IPS-18a (cell line): Measurements from ENCODE around the gene NUFIP1.
"Not testable (repeated sequence)": the region's sequence is repeated elsewhere in the genome, so short reads cannot be mapped to it uniquely, and the experiment has no call there.

Experiments used
- H3K27ac ChIP-seq: one replicate; pipeline ENCODE4 v1.5.1; 2013; ENCODE audit warnings: low read length
- H3K27me3 ChIP-seq: one replicate; pipeline ENCODE4 v1.6.1; 2013; ENCODE audit warnings: mild to moderate bottlenecking, low read length; ENCODE audit not compliant: control insufficient read depth, insufficient read depth
- H3K36me3 ChIP-seq: one replicate; pipeline ENCODE4 v1.6.1; 2013; ENCODE audit warnings: low read depth, low read length; ENCODE audit not compliant: control insufficient read depth
- H3K4me1 ChIP-seq: one replicate; pipeline ENCODE4 v1.6.1; 2013; ENCODE audit warnings: low read depth, low read length; ENCODE audit not compliant: control insufficient read depth
- H3K4me3 ChIP-seq: one replicate; pipeline ENCODE4 v1.5.1; 2013; ENCODE audit warnings: low read length
- H3K9ac ChIP-seq: one replicate; pipeline ENCODE4 v1.6.1; 2013; ENCODE audit warnings: mild to moderate bottlenecking, low read length, moderate library complexity
- H3K9me3 ChIP-seq: one replicate; pipeline ENCODE4 v1.6.1; 2013; ENCODE audit warnings: low read depth, low read length; ENCODE audit not compliant: control insufficient read depth

The NUFIP1 gene

DNA sequence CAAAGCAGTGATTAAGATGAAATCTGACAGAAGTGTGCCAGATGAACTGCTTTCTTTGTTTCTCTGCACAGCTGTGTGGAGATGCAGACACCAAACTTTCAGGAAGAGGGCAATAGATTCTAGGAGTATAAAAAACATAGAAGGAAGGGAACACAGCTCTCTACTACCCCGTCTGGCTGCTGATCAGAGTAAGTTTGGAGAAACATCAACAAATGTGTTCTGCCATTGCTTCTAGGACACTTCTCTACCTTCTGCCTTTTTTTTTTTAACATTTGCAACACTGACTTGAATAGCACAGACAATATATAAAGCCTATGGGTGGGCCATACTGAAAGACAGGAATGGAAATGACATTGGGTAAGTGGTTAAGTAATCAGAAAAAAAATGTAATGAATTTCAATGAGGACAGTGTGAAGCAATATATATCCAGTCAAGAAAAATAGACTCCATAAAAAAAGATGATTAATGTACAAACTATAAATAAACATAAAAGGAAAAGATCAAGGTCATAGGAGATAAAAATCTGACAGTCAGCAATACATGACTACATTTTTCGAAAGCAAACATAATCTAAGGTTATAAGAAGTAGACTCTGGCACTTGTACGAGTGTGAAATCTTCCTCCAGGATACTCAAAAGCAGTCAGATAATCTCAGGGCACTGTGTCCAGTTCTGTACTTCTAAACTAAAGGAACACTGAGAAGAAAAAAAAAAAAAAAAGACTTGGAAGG is 21.4 kb downstream of the NUFIP1 start:
- Histone ChIP-seq H3K4me3 (no peak overlapping the region), H3K4me1 (peaks cover 3% of the 10 kb centered on the region), H3K27ac (no peak overlapping the region), H3K9ac (no peak overlapping the region), H3K9me3 (peaks cover 12% of the 10 kb centered on the region), H3K27me3 (no peaks in the 10 kb centered on the region), H3K36me3 (peaks cover 40% of the 10 kb centered on the region)

DNA sequence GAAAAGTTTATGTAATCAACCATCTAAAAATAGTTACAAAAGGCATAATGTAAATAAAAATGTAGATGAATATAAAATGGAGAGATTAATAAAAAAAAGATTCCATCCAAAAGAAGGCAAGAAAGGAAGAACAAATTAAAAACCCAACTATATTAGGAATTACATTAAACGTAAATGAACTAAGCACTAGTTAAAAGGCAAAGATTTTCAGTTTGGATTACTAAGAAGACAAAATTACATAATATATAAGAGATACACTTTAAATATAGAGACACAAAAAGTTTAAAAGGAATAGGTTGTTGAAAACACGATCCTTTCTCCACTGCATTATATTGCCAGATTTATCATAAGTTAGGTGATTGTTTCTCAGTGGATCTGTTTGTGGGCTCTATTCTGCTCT is 27.3 kb downstream of the NUFIP1 start:
- no peak overlapping the region for H3K9ac ChIP-seq
- peaks cover 56% of the 10 kb centered on the region for H3K36me3 ChIP-seq
- no peak overlapping the region for H3K27ac ChIP-seq
- H3K4me1 ChIP-seq: no peaks in the 10 kb centered on the region
- H3K9me3 ChIP-seq: peaks cover 16% of the 10 kb centered on the region
- H3K4me3 ChIP-seq: no peak overlapping the region
- no peaks in the 10 kb centered on the region for H3K27me3 ChIP-seq

DNA sequence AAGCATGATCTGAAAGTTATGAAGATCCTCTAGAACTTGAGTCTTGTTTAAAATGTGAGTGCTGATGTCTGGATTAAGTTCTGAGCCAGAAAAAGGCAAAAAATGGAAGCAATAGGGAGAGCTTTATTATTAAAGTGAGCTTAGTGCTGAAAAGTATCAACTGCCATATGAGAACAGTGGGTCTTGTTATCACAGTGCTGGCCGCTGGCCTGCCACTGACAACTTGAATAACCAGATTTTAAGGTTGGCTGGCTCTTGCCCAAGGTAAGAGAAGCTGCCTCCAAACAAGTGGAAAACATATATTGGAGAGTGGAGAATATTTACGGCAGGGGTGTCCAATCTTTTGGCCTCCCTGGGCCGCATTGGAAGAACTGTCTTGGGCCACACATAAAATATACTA is 33.9 kb downstream of the NUFIP1 start:
- H3K4me3 ChIP-seq: no peak overlapping the region
- H3K4me1 ChIP-seq: no peaks in the 10 kb centered on the region
- H3K27ac ChIP-seq: no peak overlapping the region
- H3K36me3 ChIP-seq: peaks cover 18% of the 10 kb centered on the region
- no peaks in the 10 kb centered on the region for H3K9me3 ChIP-seq
- H3K27me3 ChIP-seq: no peaks in the 10 kb centered on the region
- no peak overlapping the region for H3K9ac ChIP-seq

DNA sequence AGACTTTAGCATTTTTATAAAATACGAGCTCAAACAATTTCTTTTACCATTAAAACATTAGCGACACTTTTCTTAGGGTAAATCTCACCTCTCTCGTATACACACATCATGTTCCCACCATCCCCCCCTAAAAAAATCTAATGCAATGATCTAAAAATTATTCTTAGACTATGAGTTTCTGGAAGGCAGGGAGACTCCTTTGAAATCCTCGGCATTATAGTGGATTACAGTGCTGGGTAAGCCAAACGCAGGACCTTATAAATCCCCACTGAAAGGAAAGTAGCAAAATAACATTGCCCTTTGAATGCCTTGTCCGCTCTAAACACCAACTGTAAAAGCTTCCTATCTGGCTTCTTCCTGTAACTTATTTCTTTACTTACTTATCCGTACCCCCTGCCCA is 35.0 kb downstream of the NUFIP1 start:
- Histone ChIP-seq H3K36me3 (peaks cover 13% of the 10 kb centered on the region), H3K27ac (no peak overlapping the region), H3K4me1 (no peaks in the 10 kb centered on the region), H3K9ac (no peak overlapping the region), H3K27me3 (no peaks in the 10 kb centered on the region), H3K9me3 (no peaks in the 10 kb centered on the region), H3K4me3 (no peak overlapping the region)

DNA sequence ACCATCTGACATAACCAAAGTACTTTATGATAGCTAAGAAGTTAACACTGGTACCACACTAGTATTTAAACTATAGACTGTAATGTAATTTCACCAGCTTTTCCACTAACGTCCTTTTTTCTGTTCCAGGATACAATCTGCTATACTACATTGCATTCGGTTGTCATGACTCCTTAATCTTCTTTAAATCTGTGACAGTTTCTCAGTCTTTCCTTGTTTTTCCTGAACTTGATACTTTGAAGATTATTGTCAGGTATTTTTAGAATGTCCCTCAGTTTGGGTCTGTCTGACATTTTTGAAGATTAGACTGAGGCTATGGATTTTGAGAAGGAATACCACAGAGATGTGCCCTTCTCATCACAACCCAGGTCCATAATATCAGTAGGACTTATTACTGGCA is 36.6 kb downstream of the NUFIP1 start:
- Histone ChIP-seq H3K4me1 (no peaks in the 10 kb centered on the region), H3K36me3 (peaks cover 1% of the 10 kb centered on the region), H3K27me3 (no peaks in the 10 kb centered on the region), H3K9me3 (no peaks in the 10 kb centered on the region), H3K9ac (no peak overlapping the region), H3K27ac (no peak overlapping the region), H3K4me3 (no peak overlapping the region)

DNA sequence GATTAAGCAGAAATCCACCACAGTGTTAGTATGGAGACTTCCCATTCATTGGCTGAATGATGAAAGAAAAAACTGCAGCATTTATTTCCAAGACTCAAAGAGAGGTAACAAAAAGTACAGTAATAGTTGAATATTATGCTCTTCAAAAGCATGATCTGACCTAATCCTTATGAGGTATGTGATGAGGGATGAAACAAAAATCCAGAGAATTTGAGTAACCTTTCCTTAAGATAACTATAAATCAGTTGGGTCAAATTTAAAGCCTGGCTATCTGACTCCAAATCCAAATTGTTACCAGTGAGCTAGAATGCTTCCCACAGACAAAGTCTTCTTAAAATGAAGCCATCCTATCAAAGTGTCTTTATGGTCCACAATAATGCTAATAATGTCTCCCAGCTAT is 38.1 kb downstream of the NUFIP1 start:
- no peaks in the 10 kb centered on the region for H3K9me3 ChIP-seq
- no peak overlapping the region for H3K9ac ChIP-seq
- no peak overlapping the region for H3K27ac ChIP-seq
- H3K4me3 ChIP-seq: no peak overlapping the region
- no peaks in the 10 kb centered on the region for H3K27me3 ChIP-seq
- no peaks in the 10 kb centered on the region for H3K36me3 ChIP-seq
- no peaks in the 10 kb centered on the region for H3K4me1 ChIP-seq

DNA sequence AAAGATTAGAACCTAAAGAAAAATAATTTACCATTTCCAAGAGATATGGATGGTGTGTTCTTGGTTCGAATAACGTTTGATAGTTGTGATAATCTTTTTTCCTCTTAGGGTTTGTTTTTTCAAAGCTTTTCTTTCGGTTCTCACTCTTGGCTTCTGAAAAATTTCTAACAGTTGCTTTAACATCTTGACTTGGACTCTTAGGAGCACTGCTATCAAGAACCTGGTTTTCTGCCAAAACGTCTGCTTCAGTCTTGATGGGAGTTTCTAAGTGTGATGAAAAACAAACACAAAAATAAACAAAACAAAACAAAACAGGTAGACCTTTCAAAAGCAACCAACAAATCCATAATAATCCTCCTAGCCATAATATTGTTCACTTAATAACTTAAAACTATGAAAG is 45.9 kb downstream of the NUFIP1 start:
- H3K9ac ChIP-seq, H3K4me3 ChIP-seq, H3K27ac ChIP-seq: not testable (repeated sequence)

DNA sequence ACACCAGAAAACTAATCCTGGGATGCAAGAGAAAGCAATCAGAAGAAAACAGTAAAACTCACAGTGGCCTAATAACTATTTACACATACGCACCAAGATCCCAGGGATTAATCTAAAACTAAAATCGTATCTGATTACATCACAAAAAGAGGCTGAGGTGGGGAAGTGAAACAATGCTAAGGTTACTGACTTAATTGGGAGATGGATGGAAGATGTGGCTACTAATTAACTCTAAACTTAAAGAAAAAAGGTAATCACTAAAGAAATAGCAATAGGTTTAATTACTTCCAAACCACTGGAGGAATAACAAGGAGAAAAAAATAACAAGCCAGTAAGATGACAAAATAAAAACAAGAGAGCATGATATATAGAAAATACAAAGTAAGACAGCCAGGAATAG is 50.4 kb downstream of the NUFIP1 start:
- no peaks in the 10 kb centered on the region for H3K9me3 ChIP-seq
- H3K4me1 ChIP-seq: no peaks in the 10 kb centered on the region
- peaks cover 18% of the 10 kb centered on the region for H3K36me3 ChIP-seq
- no peaks in the 10 kb centered on the region for H3K27me3 ChIP-seq
- no peak overlapping the region for H3K4me3 ChIP-seq
- H3K9ac ChIP-seq: no peak overlapping the region
- H3K27ac ChIP-seq: no peak overlapping the region

More for the DNA sequence above, 45.9 kb downstream of the NUFIP1 start:
- not testable (repeated sequence) for H3K4me1 ChIP-seq, H3K9me3 ChIP-seq, H3K27me3 ChIP-seq
- peaks cover 18% of the 10 kb centered on the region for H3K36me3 ChIP-seq

DNA sequence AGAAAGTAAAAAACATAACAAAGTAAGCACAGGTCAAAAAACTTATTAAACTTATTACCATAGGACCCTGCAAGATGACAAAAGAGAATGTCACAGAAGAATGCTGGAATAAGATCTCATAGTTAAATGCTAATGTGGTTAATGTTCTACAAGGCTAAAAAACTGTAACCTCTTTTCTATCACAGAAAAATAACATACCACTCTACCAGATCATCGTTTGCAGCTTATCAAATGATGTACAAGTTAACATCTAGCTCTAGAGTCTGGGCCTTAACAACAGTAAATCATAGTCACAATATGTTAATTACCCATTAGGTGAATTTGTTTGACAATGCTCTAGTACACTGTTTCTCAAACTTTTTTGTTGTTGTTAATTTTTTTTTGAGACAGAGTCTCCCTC is 53.0 kb downstream of the NUFIP1 start:
- Histone ChIP-seq H3K36me3 (no peaks in the 10 kb centered on the region), H3K9me3 (no peaks in the 10 kb centered on the region), H3K4me3 (no peak overlapping the region), H3K4me1 (no peaks in the 10 kb centered on the region), H3K9ac (no peak overlapping the region), H3K27me3 (no peaks in the 10 kb centered on the region), H3K27ac (no peak overlapping the region)

DNA sequence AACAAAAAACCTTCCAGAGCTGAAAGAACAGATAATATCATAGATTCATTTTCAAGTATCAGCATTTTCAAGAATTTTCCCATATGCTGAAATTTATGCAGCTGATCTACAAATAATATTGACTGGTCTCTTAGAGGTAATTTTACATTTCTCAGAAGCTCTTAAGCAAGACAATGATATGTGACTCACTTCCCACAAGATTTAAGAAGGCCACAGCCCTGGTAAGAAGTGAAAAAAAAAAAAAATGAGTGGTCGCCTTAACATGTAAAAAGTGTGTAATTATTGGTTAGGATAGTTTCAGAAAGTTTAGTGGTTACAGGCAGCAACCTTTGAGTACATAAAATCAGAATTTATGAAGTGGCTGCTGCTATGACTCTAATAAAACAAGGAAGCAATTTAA is 54.5 kb downstream of the NUFIP1 start:
- no peaks in the 10 kb centered on the region for H3K27me3 ChIP-seq
- H3K4me1 ChIP-seq: no peaks in the 10 kb centered on the region
- H3K9me3 ChIP-seq: no peaks in the 10 kb centered on the region
- H3K27ac ChIP-seq: no peak overlapping the region
- H3K4me3 ChIP-seq: no peak overlapping the region
- no peak overlapping the region for H3K9ac ChIP-seq
- no peaks in the 10 kb centered on the region for H3K36me3 ChIP-seq

DNA sequence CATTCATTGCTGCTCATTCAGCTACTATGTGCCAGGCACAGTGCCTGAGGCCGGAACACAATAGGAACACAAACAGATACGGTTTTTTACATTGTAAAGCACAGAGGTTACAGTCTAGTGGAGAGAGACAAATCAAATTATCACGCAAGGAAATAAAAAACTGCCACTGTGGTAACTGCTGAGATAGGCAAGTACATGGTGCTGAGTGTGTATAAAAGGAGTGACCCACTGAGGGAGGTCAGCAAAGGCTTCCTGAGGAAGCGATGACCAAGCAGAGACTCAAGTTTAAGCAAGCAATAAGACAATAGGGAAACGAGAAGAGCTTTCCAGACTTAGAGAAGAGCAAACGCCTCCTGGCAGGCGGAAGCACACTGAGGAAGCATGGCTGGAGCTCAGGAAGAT is 56.4 kb downstream of the NUFIP1 start:
- Histone ChIP-seq H3K27me3 (no peaks in the 10 kb centered on the region), H3K4me3 (no peak overlapping the region), H3K36me3 (no peaks in the 10 kb centered on the region), H3K9me3 (no peaks in the 10 kb centered on the region), H3K4me1 (no peaks in the 10 kb centered on the region), H3K27ac (no peak overlapping the region), H3K9ac (no peak overlapping the region)

DNA sequence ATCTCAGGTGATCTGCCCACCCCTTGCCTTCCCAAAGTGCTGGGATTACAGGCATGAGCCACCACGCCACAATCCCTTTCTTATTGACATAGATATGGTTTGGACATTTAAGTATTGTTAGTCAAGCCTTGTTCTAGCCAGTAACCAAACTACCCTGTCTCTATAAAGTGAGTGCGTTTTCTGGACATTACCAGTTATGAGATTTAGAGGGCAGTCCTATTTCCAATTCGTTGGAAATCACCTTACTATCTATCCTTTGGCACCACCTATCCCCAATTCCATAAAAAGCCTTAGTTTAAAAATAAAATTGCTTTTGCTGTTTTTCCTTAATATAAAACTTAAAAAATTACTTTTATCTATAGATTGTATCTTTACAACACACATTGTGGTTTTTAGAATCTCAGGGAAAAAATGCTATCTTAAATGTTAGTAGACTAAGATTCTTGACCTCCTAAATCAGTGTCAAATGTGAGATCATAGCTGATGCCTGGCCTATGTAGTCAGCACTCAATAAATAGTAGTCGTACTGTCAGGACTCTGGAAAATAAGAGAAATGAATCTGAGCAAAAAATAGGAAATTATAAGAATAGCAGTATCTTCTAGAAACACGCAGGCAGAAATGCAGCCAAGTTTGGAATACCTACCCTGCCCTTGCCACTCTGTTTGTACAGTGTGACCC is 57.0 kb downstream of the NUFIP1 start:
- Histone ChIP-seq H3K27me3 (no peaks in the 10 kb centered on the region), H3K4me3 (no peak overlapping the region), H3K36me3 (no peaks in the 10 kb centered on the region), H3K27ac (no peak overlapping the region), H3K9me3 (no peaks in the 10 kb centered on the region), H3K4me1 (no peaks in the 10 kb centered on the region), H3K9ac (no peak overlapping the region)
